Parathyroid adenoma (tissue), 2 donors: ENCODE results near the gene CCL15.

Experiments used
- H2AFZ ChIP-seq: fragments of 300-600 bp; sonication (generic); one replicate; pipeline ENCODE4 v1.7.0; 2017; ENCODE audit warnings: antibody characterized with exemption, mild to moderate bottlenecking
- H3K27ac ChIP-seq: fragments of 300-600 bp; sonication (generic); one replicate; pipeline ENCODE4 v1.7.0; 2017
- H3K27me3 ChIP-seq: fragments of 300-600 bp; sonication (generic); one replicate; pipeline ENCODE4 v1.7.0; 2017; ENCODE audit warnings: low read length; ENCODE audit not compliant: control insufficient read depth, insufficient read depth
- H3K36me3 ChIP-seq: fragments of 300-600 bp; sonication (generic); one replicate; pipeline ENCODE4 v1.7.0; 2017; ENCODE audit warnings: low read length; ENCODE audit not compliant: control insufficient read depth, insufficient read depth
- H3K4me1 ChIP-seq: fragments of 300-600 bp; sonication (generic); one replicate; pipeline ENCODE4 v1.7.0; 2017; ENCODE audit warnings: control low read depth
- H3K4me2 ChIP-seq: fragments of 300-600 bp; sonication (generic); one replicate; pipeline ENCODE4 v1.7.0; 2017; ENCODE audit warnings: low read length
- H3K4me3 ChIP-seq: fragments of 300-600 bp; sonication (generic); one replicate; pipeline ENCODE4 v1.7.0; 2017; ENCODE audit warnings: low read depth, low read length
- H3K79me2 ChIP-seq: fragments of 300-600 bp; sonication (generic); one replicate; pipeline ENCODE4 v1.7.0; 2017; ENCODE audit warnings: control low read depth
- H3K9ac ChIP-seq: fragments of 300-600 bp; sonication (generic); one replicate; pipeline ENCODE4 v1.7.0; 2017; ENCODE audit warnings: mild to moderate bottlenecking
- H3K9me3 ChIP-seq: fragments of 300-600 bp; sonication (generic); one replicate; pipeline ENCODE4 v1.7.0; 2017; ENCODE audit warnings: low read length; ENCODE audit not compliant: control insufficient read depth
- CTCF ChIP-seq: fragments of 300-600 bp; sonication (generic); IDR thresholded peaks from one replicate; pipeline ENCODE4 v1.7.0; 2017; ENCODE audit warnings: antibody characterized with exemption, mild to moderate bottlenecking
- donor health status: primary hyperparathyroidism.

CCL15 gene

GRCh38 chr17:35984140-35984539 lies 17.2 kb downstream of the CCL15 start:
- H3K4me1 ChIP-seq, result no peaks in the 10 kb centered on the region
- no peak for TF ChIP-seq CTCF
- H3K4me2 ChIP-seq, result no peak overlapping the region
- H3K27ac ChIP-seq, result no peak overlapping the region
- no peak overlapping the region for H2AFZ ChIP-seq
- no peak overlapping the region for H3K9ac ChIP-seq
- no peaks in the 10 kb centered on the region for H3K79me2 ChIP-seq
- no peak overlapping the region for H3K4me3 ChIP-seq
- no peaks in the 10 kb centered on the region for H3K36me3 ChIP-seq
- no peaks in the 10 kb centered on the region for H3K27me3 ChIP-seq
- H3K9me3 ChIP-seq, result no peaks in the 10 kb centered on the region

- H3K79me2 ChIP-seq, result no peaks in the 10 kb centered on the region
- no peak overlapping the region for H3K4me3 ChIP-seq
- no peak for TF ChIP-seq CTCF
- no peaks in the 10 kb centered on the region for H3K9me3 ChIP-seq
- no peaks in the 10 kb centered on the region for H3K36me3 ChIP-seq
- H3K4me2 ChIP-seq, result no peak overlapping the region
- H3K27me3 ChIP-seq, result no peaks in the 10 kb centered on the region
- H2AFZ ChIP-seq, result no peak overlapping the region
- no peaks in the 10 kb centered on the region for H3K4me1 ChIP-seq
- H3K9ac ChIP-seq, result no peak overlapping the region
- no peak overlapping the region for H3K27ac ChIP-seq
These were observed 18.8 kb downstream of the CCL15 start for GRCh38 chr17:35982409-35983191.

- no peak overlapping the region for H2AFZ ChIP-seq
- H3K27ac ChIP-seq, result no peak overlapping the region
- H3K36me3 ChIP-seq, result no peaks in the 10 kb centered on the region
- no peaks in the 10 kb centered on the region for H3K4me1 ChIP-seq
- no peaks in the 10 kb centered on the region for H3K79me2 ChIP-seq
- H3K27me3 ChIP-seq, result no peaks in the 10 kb centered on the region
- no peak overlapping the region for H3K9ac ChIP-seq
- H3K4me2 ChIP-seq, result no peak overlapping the region
- no peak for TF ChIP-seq CTCF
- no peak overlapping the region for H3K4me3 ChIP-seq
- no peaks in the 10 kb centered on the region for H3K9me3 ChIP-seq
These were observed 19.4 kb downstream of the CCL15 start for GRCh38 chr17:35981908-35982330.

GRCh38 chr17:35981246-35981645 lies 20.1 kb downstream of the CCL15 start, which contains the start of gene CCL16:
Gene CCL16, minus strand, starts transcription at chr17:35981497. Its CDS starts 77 bp downstream, at chr17:35981420.
- Histone ChIP-seq H3K79me2 (no peaks in the 10 kb centered on the region), H3K36me3 (no peaks in the 10 kb centered on the region), H2AFZ (no peak within 1 kb of the TSS), H3K4me2 (no peak within 1 kb of the TSS), H3K27ac (no peak within 1 kb of the TSS), H3K4me1 (no peaks in the 10 kb centered on the region), H3K27me3 (no peaks in the 10 kb centered on the region), H3K9ac (no peak within 1 kb of the TSS), H3K9me3 (no peaks in the 10 kb centered on the region), H3K4me3 (no peak within 1 kb of the TSS)
- TF ChIP-seq CTCF, result no peak

GRCh38 chr17:35978346-35978745 lies 23.0 kb downstream of the CCL15 start:
- Histone ChIP-seq H3K4me1 (peaks cover 2% of the 10 kb centered on the region), H3K36me3 (no peaks in the 10 kb centered on the region), H3K4me3 (no peak overlapping the region), H3K27me3 (no peaks in the 10 kb centered on the region), H3K4me2 (no peak overlapping the region), H3K9me3 (no peaks in the 10 kb centered on the region), H3K79me2 (no peaks in the 10 kb centered on the region), H3K27ac (no peak overlapping the region), H3K9ac (no peak overlapping the region), H2AFZ (no peak overlapping the region)
- TF ChIP-seq CTCF, result no peak
